Loucy (cell line): Measurements from ENCODE around the gene TMPRSS15.

ENCODE experiments used
- H2AFZ ChIP-seq: fragments of 200-600 bp; sonication (generic); 2 replicates; pipeline ENCODE4 v1.6.0; 2016; ENCODE audit warnings: antibody characterized with exemption, mild to moderate bottlenecking, low read length, moderate library complexity
- H3F3A ChIP-seq: fragments of 200-600 bp; 2 replicates; pipeline ENCODE4 v1.6.0; 2016; ENCODE audit warnings: antibody characterized with exemption, low read depth, mild to moderate bottlenecking
- H3K27me3 ChIP-seq: fragments of 200-600 bp; sonication (generic); 2 replicates; pipeline ENCODE4 v1.6.1; 2014; ENCODE audit warnings: low read length, mild to moderate bottlenecking; ENCODE audit not compliant: insufficient read depth, poor library complexity, severe bottlenecking
- H3K36me3 ChIP-seq: fragments of 200-600 bp; sonication (generic); 2 replicates; pipeline ENCODE4 v1.6.1; 2016; ENCODE audit warnings: low read length; ENCODE audit not compliant: insufficient read depth
- H3K4me1 ChIP-seq: fragments of 200-600 bp; sonication (generic); 2 replicates; pipeline ENCODE4 v1.5.1; 2014; ENCODE audit warnings: low read length, mild to moderate bottlenecking; ENCODE audit not compliant: insufficient read depth, poor library complexity, severe bottlenecking
- H3K4me2 ChIP-seq: fragments of 200-600 bp; sonication (generic); 2 replicates; pipeline ENCODE4 v1.6.0; 2014; ENCODE audit warnings: antibody characterized with exemption, low read length, low read depth, mild to moderate bottlenecking; ENCODE audit not compliant: poor library complexity, severe bottlenecking
- H3K4me3 ChIP-seq: fragments of 200-600 bp; sonication (generic); 2 replicates; pipeline ENCODE4 v1.5.1; 2014; ENCODE audit warnings: low read length, mild to moderate bottlenecking, mixed read lengths; ENCODE audit not compliant: poor library complexity, severe bottlenecking
- H3K79me2 ChIP-seq: fragments of 200-600 bp; sonication (generic); 2 replicates; pipeline ENCODE4 v1.6.1; 2014; ENCODE audit warnings: low read length; ENCODE audit not compliant: insufficient read depth
- H3K9ac ChIP-seq: fragments of 200-600 bp; sonication (generic); 2 replicates; pipeline ENCODE4 v1.6.0; 2014; ENCODE audit warnings: mild to moderate bottlenecking, low read depth, low read length, moderate library complexity; ENCODE audit not compliant: poor library complexity, severe bottlenecking
- H3K9me2 ChIP-seq: fragments of 200-600 bp; sonication (generic); replicated peaks from 2 replicates; pipeline ENCODE4 v1.6.1; 2016; ENCODE audit warnings: low read depth, low read length, mixed read lengths
- H3K9me3 ChIP-seq: fragments of 200-600 bp; sonication (generic); 2 replicates; pipeline ENCODE4 v1.6.1; 2014; ENCODE audit warnings: mild to moderate bottlenecking, antibody characterized with exemption, low read length, low read depth; ENCODE audit not compliant: insufficient read depth
- H4K20me1 ChIP-seq: fragments of 200-600 bp; sonication (generic); 2 replicates; pipeline ENCODE4 v1.6.0; 2014; ENCODE audit warnings: antibody characterized with exemption, low read length, mild to moderate bottlenecking; ENCODE audit not compliant: insufficient read depth, poor library complexity, severe bottlenecking
- EZH2phosphoT487 ChIP-seq: fragments of 200-600 bp; IDR thresholded peaks from 2 replicates; pipeline ENCODE4 v1.6.1; 2018; ENCODE audit warnings: antibody characterized with exemption, mild to moderate bottlenecking, moderate library complexity, borderline replicate concordance
- TF ChIP-seq, protein P1 (sequence below): fragments of 200-600 bp; sonication (generic); conservative IDR thresholded peaks from 2 replicates; pipeline ENCODE4 v1.5.1; 2014; ENCODE audit warnings: mild to moderate bottlenecking, antibody characterized with exemption, low read length

The TMPRSS15 gene

DNA sequence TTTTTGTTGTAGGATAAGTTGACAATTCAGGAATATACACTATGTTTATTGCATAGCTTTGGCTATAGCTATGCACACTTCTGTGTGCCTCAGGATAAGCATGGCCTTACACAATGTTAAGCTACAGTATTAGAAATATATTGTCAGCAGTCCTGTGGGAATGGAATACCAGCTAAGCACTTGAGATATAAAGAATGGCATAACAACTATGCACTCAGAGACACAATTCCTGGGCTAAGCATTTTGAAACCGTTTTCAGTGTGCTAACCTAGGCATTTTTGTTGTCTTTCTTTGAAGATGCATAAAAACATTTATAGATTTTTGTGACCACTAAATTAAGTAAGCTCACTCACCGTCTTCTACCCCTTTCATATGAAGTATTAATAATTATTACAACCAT lies 46.8 kb downstream of the TMPRSS15 start:
- Histone ChIP-seq H3K4me2 (no peak overlapping the region), H3K27me3 (no peaks in the 10 kb centered on the region), H3K9ac (no peak overlapping the region), H3K9me3 (no peaks in the 10 kb centered on the region), H2AFZ (no peak overlapping the region), H3K4me1 (no peaks in the 10 kb centered on the region), H4K20me1 (no peaks in the 10 kb centered on the region), H3K4me3 (no peak overlapping the region), H3K79me2 (no peaks in the 10 kb centered on the region), H3F3A (no peaks in the 10 kb centered on the region), H3K36me3 (no peaks in the 10 kb centered on the region), H3K9me2 (no peaks in the 10 kb centered on the region)
- TF ChIP-seq EZH2phosphoT487: no peak
- TF ChIP-seq, protein P1, sequence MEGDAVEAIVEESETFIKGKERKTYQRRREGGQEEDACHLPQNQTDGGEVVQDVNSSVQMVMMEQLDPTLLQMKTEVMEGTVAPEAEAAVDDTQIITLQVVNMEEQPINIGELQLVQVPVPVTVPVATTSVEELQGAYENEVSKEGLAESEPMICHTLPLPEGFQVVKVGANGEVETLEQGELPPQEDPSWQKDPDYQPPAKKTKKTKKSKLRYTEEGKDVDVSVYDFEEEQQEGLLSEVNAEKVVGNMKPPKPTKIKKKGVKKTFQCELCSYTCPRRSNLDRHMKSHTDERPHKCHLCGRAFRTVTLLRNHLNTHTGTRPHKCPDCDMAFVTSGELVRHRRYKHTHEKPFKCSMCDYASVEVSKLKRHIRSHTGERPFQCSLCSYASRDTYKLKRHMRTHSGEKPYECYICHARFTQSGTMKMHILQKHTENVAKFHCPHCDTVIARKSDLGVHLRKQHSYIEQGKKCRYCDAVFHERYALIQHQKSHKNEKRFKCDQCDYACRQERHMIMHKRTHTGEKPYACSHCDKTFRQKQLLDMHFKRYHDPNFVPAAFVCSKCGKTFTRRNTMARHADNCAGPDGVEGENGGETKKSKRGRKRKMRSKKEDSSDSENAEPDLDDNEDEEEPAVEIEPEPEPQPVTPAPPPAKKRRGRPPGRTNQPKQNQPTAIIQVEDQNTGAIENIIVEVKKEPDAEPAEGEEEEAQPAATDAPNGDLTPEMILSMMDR: no peak

GRCh38 chr21:18354947-18355346 lies 48.6 kb downstream of the TMPRSS15 start:
- no peaks in the 10 kb centered on the region for H3F3A ChIP-seq
- H3K36me3 ChIP-seq: no peaks in the 10 kb centered on the region
- H3K4me3 ChIP-seq: no peak overlapping the region
- no peaks in the 10 kb centered on the region for H3K9me2 ChIP-seq
- no peak overlapping the region for H3K4me2 ChIP-seq
- H3K27me3 ChIP-seq: no peaks in the 10 kb centered on the region
- H3K79me2 ChIP-seq: no peaks in the 10 kb centered on the region
- TF ChIP-seq, protein P1: no peak
- TF ChIP-seq EZH2phosphoT487: no peak
- no peaks in the 10 kb centered on the region for H3K9me3 ChIP-seq
- H3K4me1 ChIP-seq: no peaks in the 10 kb centered on the region
- no peak overlapping the region for H2AFZ ChIP-seq
- H4K20me1 ChIP-seq: no peaks in the 10 kb centered on the region
- no peak overlapping the region for H3K9ac ChIP-seq

DNA sequence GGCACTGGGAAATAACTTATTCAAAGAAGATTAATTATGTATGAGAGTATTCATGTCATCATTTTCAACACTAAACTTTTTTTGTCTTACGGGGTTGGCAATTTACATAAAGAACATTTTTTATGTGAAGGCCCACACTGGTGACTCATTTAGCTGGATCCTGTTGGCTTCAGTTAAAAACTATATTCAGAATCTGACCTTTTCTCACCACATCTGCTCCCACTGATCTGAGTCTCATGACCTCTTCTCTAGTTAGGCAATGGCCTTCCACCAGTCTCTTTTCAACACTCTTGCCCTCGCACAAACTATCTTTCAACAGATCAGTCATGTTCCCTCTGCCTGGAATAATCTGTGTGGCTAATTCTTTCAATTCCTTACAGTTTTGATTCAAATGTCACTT lies 53.4 kb downstream of the TMPRSS15 start:
- H2AFZ ChIP-seq: no peak overlapping the region
- no peaks in the 10 kb centered on the region for H3F3A ChIP-seq
- no peaks in the 10 kb centered on the region for H3K4me1 ChIP-seq
- TF ChIP-seq EZH2phosphoT487: no peak
- TF ChIP-seq, protein P1: no peak
- H3K79me2 ChIP-seq: no peaks in the 10 kb centered on the region
- no peak overlapping the region for H3K9ac ChIP-seq
- H3K36me3 ChIP-seq: no peaks in the 10 kb centered on the region
- no peaks in the 10 kb centered on the region for H4K20me1 ChIP-seq
- H3K9me2 ChIP-seq: no peaks in the 10 kb centered on the region
- H3K9me3 ChIP-seq: no peaks in the 10 kb centered on the region
- no peak overlapping the region for H3K4me2 ChIP-seq
- no peak overlapping the region for H3K4me3 ChIP-seq
- H3K27me3 ChIP-seq: no peaks in the 10 kb centered on the region
